Measurements from ENCODE around the gene PCK1.

Gene PCK1

DNA sequence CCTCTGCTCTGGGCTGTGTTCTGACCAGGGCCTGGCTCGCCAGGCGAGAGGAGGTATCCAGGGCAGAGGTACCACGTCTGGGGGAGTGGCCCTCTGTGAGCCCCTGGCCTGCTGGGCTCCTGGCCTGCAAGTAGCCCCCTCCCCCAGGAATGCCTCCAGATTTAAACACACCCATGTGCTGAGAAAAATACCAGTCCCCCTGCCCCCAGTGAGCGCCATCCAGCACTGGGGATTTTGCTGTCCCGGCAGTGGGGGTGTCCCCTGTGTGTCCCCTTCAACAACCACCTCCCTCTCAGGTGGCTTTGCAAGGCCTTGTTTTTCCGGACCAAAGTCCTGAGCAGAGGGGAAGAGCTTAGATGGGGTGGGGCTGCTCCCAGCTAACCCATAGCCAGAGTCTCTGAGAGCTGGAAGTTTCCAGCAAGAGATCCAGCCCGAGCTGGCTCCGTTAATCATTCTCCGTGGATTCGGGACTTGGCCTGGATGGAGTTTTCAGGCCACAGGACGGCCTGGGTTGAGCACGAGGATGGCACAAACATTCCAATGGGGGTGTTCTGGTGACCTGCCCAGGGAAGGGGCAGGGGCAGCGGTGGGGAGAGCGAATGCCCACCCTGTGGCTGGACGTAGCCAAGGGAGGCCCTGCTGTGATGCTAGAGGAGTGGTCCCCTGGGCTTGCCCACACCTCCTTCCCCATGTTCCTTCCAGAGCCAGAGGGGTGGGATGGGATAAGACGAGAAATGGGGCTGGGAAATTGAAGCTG, 29.0 kb downstream of the PCK1 start:
- Histone ChIP-seq H3K9me3 (ENCODE audit: insufficient read depth, low read length) (no peaks in the 10 kb centered on the region), H3K4me2 (ENCODE audit: low read length) (peak overlapping the region; percentile 9; the same call in 1 of the 2 replicates), H3K4me1 (ENCODE audit: low read length) (peaks cover 19% of the 10 kb centered on the region), H4K20me1 (ENCODE audit: insufficient read depth, low read length) (peaks cover 3% of the 10 kb centered on the region; the same call in 1 of the 2 replicates), H3K79me2 (ENCODE audit: low read length) (no peaks in the 10 kb centered on the region), H2AFZ (ENCODE audit: low read depth, low read length) (no peak overlapping the region), H3K9ac (ENCODE audit: low read length) (no peak overlapping the region), H3K27ac (ENCODE audit: low read length) (no peak overlapping the region), H3K27me3 (ENCODE audit: low read depth, low read length) (peaks cover 74% of the 10 kb centered on the region), H3K4me3 (ENCODE audit: low read length) (no peak overlapping the region), H3K36me3 (replicated peaks; ENCODE audit: low read depth, low read length) (no peaks in the 10 kb centered on the region)
- TF ChIP-seq EZH2phosphoT487 (IDR thresholded peaks at IDR 0.05; ENCODE audit: low read depth): no peak
- TF ChIP-seq, protein P1, sequence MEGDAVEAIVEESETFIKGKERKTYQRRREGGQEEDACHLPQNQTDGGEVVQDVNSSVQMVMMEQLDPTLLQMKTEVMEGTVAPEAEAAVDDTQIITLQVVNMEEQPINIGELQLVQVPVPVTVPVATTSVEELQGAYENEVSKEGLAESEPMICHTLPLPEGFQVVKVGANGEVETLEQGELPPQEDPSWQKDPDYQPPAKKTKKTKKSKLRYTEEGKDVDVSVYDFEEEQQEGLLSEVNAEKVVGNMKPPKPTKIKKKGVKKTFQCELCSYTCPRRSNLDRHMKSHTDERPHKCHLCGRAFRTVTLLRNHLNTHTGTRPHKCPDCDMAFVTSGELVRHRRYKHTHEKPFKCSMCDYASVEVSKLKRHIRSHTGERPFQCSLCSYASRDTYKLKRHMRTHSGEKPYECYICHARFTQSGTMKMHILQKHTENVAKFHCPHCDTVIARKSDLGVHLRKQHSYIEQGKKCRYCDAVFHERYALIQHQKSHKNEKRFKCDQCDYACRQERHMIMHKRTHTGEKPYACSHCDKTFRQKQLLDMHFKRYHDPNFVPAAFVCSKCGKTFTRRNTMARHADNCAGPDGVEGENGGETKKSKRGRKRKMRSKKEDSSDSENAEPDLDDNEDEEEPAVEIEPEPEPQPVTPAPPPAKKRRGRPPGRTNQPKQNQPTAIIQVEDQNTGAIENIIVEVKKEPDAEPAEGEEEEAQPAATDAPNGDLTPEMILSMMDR (IDR thresholded peaks at IDR 0.05; ENCODE audit: low read depth, low read length): no peak

DNA sequence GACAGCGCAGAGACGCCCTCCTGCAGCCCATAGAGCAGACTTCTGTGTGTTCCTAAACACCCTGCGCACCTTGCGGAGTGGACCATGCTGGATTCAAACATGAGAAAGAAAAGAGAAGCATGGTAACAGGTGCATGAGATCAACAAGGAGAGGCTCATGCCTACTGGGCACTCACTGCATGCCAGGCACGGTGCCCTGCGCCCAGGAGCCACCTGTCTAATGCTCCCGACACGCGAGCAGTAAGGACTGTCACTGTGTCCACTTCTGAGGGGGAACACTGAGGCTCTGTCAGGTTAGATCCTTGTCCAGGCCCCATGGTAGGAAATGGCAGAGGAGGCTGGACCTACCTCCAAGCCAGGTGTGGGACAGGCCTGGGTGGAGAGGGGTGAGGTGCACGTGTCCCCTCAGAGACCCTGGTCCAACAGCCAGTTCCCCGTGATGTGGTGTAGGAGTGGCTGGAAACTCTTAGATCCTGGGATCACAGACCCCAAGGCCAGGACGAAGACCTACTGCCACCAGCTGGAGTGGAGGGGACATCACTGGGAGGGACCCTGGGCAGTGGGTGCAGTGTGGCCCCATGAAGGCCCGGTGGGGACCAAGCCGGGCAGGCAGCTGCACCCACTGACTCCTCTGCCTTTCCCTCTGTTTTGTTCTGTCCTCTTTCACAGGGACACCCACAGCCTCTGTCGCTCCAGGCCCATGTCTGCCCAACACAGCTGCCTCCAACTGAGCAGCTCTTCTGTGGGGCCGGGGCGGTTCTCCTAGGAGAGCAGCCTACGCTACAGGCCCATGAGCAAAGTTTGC, 29.8 kb downstream of the PCK1 start:
- H3K79me2 ChIP-seq (ENCODE audit: low read length): no peaks in the 10 kb centered on the region
- no peak overlapping the region for H3K9ac ChIP-seq (ENCODE audit: low read length)
- peaks cover 19% of the 10 kb centered on the region for H3K4me1 ChIP-seq (ENCODE audit: low read length)
- H3K27ac ChIP-seq (ENCODE audit: low read length): no peak overlapping the region
- H3K4me3 ChIP-seq (ENCODE audit: low read length): no peak overlapping the region
- H3K27me3 ChIP-seq (ENCODE audit: low read depth, low read length): peaks cover 74% of the 10 kb centered on the region
- peaks cover 3% of the 10 kb centered on the region; the same call in 1 of the 2 replicates for H4K20me1 ChIP-seq (ENCODE audit: insufficient read depth, low read length)
- H3K36me3 ChIP-seq (replicated peaks; ENCODE audit: low read depth, low read length): no peaks in the 10 kb centered on the region
- no peak overlapping the region for H3K4me2 ChIP-seq (ENCODE audit: low read length)
- no peak overlapping the region for H2AFZ ChIP-seq (ENCODE audit: low read depth, low read length)
- H3K9me3 ChIP-seq (ENCODE audit: insufficient read depth, low read length): no peaks in the 10 kb centered on the region
- no peak for TF ChIP-seq EZH2phosphoT487 (IDR thresholded peaks at IDR 0.05; ENCODE audit: low read depth)
- TF ChIP-seq, protein P1 (IDR thresholded peaks at IDR 0.05; ENCODE audit: low read depth, low read length): no peak

DNA sequence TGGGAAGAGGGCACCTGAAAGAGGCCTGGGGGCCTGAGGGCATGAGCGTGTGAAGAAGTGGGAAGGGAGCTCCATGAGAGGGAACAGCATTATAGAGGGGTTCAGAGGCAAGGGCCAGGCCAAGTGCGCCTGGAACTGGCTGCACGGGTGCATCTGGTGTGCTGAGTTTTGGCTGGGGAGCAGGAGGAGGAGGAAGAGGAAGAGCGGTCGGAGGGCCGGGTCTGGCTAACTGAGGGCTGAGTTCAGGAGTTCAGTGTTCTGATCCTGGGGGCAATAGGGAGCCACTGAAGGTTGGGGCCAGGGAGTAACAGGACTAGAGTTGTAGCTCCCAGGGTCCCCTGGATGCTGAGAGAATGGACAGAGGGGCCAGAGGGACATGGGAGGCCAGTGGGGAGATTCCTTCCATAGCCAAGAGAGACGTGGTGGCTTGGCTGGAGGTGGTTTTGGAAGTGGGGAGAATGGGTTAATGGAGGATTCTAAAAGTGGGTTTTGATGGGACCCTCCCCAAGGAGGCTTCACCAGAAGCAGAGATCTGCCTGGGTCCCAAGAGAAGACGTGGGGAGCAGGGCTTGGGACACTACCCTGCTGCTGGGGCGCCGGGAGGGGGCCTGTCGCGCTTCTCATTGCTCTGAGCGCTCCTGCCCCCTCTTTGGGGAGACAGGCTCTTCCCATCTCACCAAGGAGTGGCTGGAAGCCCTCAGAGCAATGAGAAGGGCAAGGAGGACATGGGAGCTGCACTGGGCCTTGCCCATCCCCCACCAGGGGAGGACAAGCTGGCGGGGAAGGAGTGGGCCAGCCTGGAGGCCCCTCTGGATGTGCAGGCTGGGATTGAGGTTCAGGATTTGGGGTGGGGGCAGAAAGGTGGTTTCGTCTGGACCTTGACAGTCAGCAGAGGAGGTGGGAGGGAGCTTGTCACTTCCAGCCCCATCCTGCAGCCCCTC, 30.6 kb downstream of the PCK1 start:
- Histone ChIP-seq H3K27me3 (ENCODE audit: low read depth, low read length) (peaks cover 73% of the 10 kb centered on the region), H3K4me2 (ENCODE audit: low read length) (no peak overlapping the region), H3K4me1 (ENCODE audit: low read length) (peaks cover 23% of the 10 kb centered on the region), H3K4me3 (ENCODE audit: low read length) (no peak overlapping the region), H4K20me1 (ENCODE audit: insufficient read depth, low read length) (peaks cover 3% of the 10 kb centered on the region; the same call in 1 of the 2 replicates), H2AFZ (ENCODE audit: low read depth, low read length) (no peak overlapping the region), H3K27ac (ENCODE audit: low read length) (no peak overlapping the region), H3K36me3 (replicated peaks; ENCODE audit: low read depth, low read length) (no peaks in the 10 kb centered on the region), H3K9me3 (ENCODE audit: insufficient read depth, low read length) (no peaks in the 10 kb centered on the region), H3K79me2 (ENCODE audit: low read length) (no peaks in the 10 kb centered on the region), H3K9ac (ENCODE audit: low read length) (no peak overlapping the region)
- TF ChIP-seq, protein P1 (IDR thresholded peaks at IDR 0.05; ENCODE audit: low read depth, low read length): no peak
- no peak for TF ChIP-seq EZH2phosphoT487 (IDR thresholded peaks at IDR 0.05; ENCODE audit: low read depth)

All from OCI-LY3 (cell line).